Smooth muscle cell (in vitro differentiated cells): ENCODE results near the gene ATRAID. TPM values are rescaled to one million over a fixed set of nuclear protein-coding genes. Genes with fewer than 3 reads are reported as not detected.

Experiments
- DNase-seq: peaks from one replicate; lab custom pipeline; 2025; ENCODE audit not compliant: unreplicated experiment; lab: John Stamatoyannopoulos, UW
- H2AFZ ChIP-seq: fragments of 200-600 bp; sonication (generic); 2 replicates; pipeline ENCODE4 v1.6.0; 2016; ENCODE audit warnings: antibody characterized with exemption, low read depth, mild to moderate bottlenecking
- H3F3A ChIP-seq: fragments of 200-600 bp; sonication (generic); 2 replicates; pipeline ENCODE4 v1.6.0; 2017; ENCODE audit warnings: antibody characterized with exemption, low read depth
- H3K27ac ChIP-seq: fragments of 200-600 bp; sonication (generic); 2 replicates; pipeline ENCODE4 v1.5.1; 2016; ENCODE audit warnings: low read depth, mild to moderate bottlenecking
- H3K27me3 ChIP-seq: fragments of 200-600 bp; sonication (generic); 2 replicates; pipeline ENCODE4 v1.6.1; 2016; ENCODE audit warnings: low read depth, mild to moderate bottlenecking
- H3K36me3 ChIP-seq: fragments of 200-600 bp; sonication (generic); 2 replicates; pipeline ENCODE4 v1.5.1; 2016; ENCODE audit warnings: low read depth
- H3K4me1 ChIP-seq: fragments of 200-600 bp; sonication (generic); 2 replicates; pipeline ENCODE4 v1.5.1; 2016; ENCODE audit warnings: low read depth
- H3K4me2 ChIP-seq: fragments of 200-600 bp; sonication (generic); 2 replicates; pipeline ENCODE4 v1.6.0; 2016; ENCODE audit warnings: mild to moderate bottlenecking
- H3K4me3 ChIP-seq: fragments of 200-600 bp; sonication (generic); 2 replicates; pipeline ENCODE4 v1.5.1; 2016; ENCODE audit warnings: mild to moderate bottlenecking
- H3K79me2 ChIP-seq: fragments of 200-600 bp; sonication (generic); 2 replicates; pipeline ENCODE4 v1.6.0; 2016; ENCODE audit warnings: low read depth, mild to moderate bottlenecking
- H3K9ac ChIP-seq: fragments of 200-600 bp; sonication (generic); 2 replicates; pipeline ENCODE4 v1.6.0; 2016; ENCODE audit warnings: low read depth
- H3K9me3 ChIP-seq: fragments of 200-600 bp; sonication (generic); replicated peaks from 2 replicates; pipeline ENCODE4 v1.5.1; 2016; ENCODE audit warnings: low read depth
- H4K20me1 ChIP-seq: fragments of 200-600 bp; sonication (generic); 2 replicates; pipeline ENCODE4 v1.6.0; 2016; ENCODE audit warnings: low read depth
- CTCF ChIP-seq: fragments of 200-600 bp; sonication (generic); IDR thresholded peaks from 2 replicates; pipeline ENCODE4 v1.5.1; 2017; ENCODE audit warnings: borderline replicate concordance, mild to moderate bottlenecking, antibody characterized with exemption; ENCODE audit not compliant: insufficient read depth, poor library complexity, severe bottlenecking
- WGBS: methylation state at CpG from one replicate; pipeline ENCODE4 v1.1.7; 2016; ENCODE audit warnings: low lambda C conversion rate; 5-methylcytosine and 5-hydroxymethylcytosine counted together
- polyA plus RNA-seq: library from polyadenylated mRNA; unstranded; fragments of >200 nt; fragmentation: Nextera tagmentation; extraction: Ambion mirVana; gene quantifications from 2 replicates; pipeline ENCODE4 v1.2.1, GENCODE V29; 2016
- total RNA-seq: library from RNA; depleted of rRNA; stranded (reverse); fragments of >200 nt; gene quantifications from 2 replicates; pipeline ENCODE4 v1.2.3, GENCODE V29; 2014

Gene ATRAID
- total and polyA plus RNA-seq, 2 experiments from 2014 or later = 233 to 335 TPM

- Histone ChIP-seq H3K4me1 (no peaks in the 10 kb centered on the region), H2AFZ (no peak overlapping the region), H3K27me3 (no peaks in the 10 kb centered on the region), H3K36me3 (no peaks in the 10 kb centered on the region), H3K9me3 (no peaks in the 10 kb centered on the region), H3K4me3 (no peak overlapping the region), H4K20me1 (no peaks in the 10 kb centered on the region), H3K79me2 (no peaks in the 10 kb centered on the region), H3K4me2 (no peak overlapping the region), H3K27ac (no peak overlapping the region), H3F3A (peaks cover 5% of the 10 kb centered on the region), H3K9ac (no peak overlapping the region)
- 76% methylated on average over 6 of the region's 6 CpGs for WGBS
- no peak for TF ChIP-seq CTCF
- DNase-seq = no peak
Measured at GRCh38 chr2:27186613-27187345, 25.1 kb upstream of the ATRAID start.

GRCh38 chr2:27189989-27190388, 21.9 kb upstream of the ATRAID start:
- Histone ChIP-seq H3K4me1 (no peaks in the 10 kb centered on the region), H3K79me2 (no peaks in the 10 kb centered on the region), H3K4me2 (no peak overlapping the region), H3K36me3 (no peaks in the 10 kb centered on the region), H3K9me3 (no peaks in the 10 kb centered on the region), H2AFZ (no peak overlapping the region), H3K27ac (no peak overlapping the region), H4K20me1 (no peaks in the 10 kb centered on the region), H3K27me3 (no peaks in the 10 kb centered on the region), H3K4me3 (no peak overlapping the region), H3F3A (no peaks in the 10 kb centered on the region), H3K9ac (no peak overlapping the region)
- no peak for DNase-seq
- TF ChIP-seq CTCF = no peak
- WGBS = 89% methylated on average over 8 of the region's 8 CpGs

GRCh38 chr2:27191070-27191829, 20.6 kb upstream of the ATRAID start:
- no peaks in the 10 kb centered on the region for H3K36me3 ChIP-seq
- H3K4me2 ChIP-seq = no peak overlapping the region
- no peaks in the 10 kb centered on the region for H4K20me1 ChIP-seq
- H3F3A ChIP-seq = no peaks in the 10 kb centered on the region
- H3K4me1 ChIP-seq = no peaks in the 10 kb centered on the region
- peak; percentile 60 for TF ChIP-seq CTCF
- H3K9ac ChIP-seq = no peak overlapping the region
- H2AFZ ChIP-seq = no peak overlapping the region
- H3K27ac ChIP-seq = no peak overlapping the region
- no peaks in the 10 kb centered on the region for H3K27me3 ChIP-seq
- H3K79me2 ChIP-seq = no peaks in the 10 kb centered on the region
- no peaks in the 10 kb centered on the region for H3K9me3 ChIP-seq
- no peak overlapping the region for H3K4me3 ChIP-seq
- DNase-seq = no peak
- 56% methylated on average over 8 of the region's 8 CpGs for WGBS
